ENCODE results near the gene CCDC7. TPM values are rescaled to one million over a fixed set of nuclear protein-coding genes. Genes with fewer than 3 reads are reported as not detected.
"Not testable (repeated sequence)": the region's sequence is repeated elsewhere in the genome, so short reads cannot be mapped to it uniquely, and the experiment has no call there.

Gene CCDC7
- 1 to 10 TPM; 3.5 to 7.1 (median 5.3) TPM for polyA plus RNA-seq (ENCODE audit: insufficient read length in 4 of 4)

DNA sequence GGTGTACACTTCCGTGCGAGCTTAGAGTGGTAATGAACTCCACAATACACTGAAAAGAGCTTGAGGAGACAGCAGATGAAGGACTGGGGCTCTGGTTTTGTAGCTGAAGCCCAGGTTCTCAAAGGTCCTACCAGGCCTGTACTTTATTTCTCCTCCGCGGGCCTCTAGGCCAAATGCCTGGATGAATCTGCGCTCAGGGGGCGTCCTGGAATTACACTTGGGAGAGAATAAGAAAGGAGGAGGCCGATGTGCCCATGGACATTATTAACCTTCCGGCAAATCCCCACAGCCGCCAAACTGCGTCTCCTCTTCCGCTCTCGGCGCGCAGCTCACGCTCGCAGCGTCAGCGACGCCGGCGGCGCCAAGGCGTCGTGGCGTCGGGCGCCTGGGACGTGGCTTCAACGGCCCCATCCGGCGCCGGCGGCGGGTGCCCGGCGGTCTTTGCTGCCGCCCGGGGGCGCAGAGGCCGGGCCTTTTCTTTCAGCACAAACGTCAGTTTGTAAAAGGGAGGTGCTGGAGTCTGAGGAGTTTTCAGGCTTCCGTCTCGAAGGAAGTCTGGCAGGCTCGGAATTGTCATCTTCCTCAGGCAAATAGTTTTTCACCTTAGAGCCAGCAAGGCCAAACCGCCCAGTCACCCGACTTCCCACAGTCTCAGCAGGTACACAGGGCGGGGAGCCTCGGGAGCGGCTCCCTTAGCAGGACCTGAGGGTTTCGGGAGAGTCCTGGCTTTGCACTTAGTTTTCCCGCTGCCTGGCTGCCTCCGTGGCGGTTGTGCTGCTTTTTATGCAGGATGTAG, at the start of gene CCDC7:
CCDC7 (plus strand) TSS at position 401 of the 796 bp plus-strand sequence. CDS start 5,503 bp downstream, outside the sequence.
- peak; percentile 70 to 85 (median 77) for DNase-seq (ENCODE audit: low read depth in 4 of 4, low spot score in 2 of 4)

DNA sequence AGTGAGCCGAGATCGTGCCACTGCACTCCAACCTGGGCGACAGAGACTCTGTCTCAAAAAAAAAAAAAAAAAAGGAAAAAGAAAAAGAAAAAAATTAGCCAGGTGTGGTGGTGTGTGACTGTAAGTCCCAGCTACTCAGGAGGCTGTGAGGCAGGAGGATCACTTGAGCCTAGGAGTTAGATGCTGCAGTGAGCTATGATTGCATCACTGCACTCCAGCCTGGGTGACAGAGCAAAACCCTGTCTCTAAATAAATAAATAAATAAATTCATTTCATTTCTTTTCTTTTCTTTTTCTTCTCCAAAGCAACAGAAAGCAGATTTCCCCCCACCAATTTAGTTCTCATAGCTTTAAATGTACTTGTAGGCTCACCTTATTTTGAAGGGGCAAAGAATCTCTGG, 48.8 kb upstream of the CCDC7 start:
- not testable (repeated sequence) for DNase-seq (ENCODE audit: low read depth in 4 of 4, low spot score in 2 of 4)

DNA sequence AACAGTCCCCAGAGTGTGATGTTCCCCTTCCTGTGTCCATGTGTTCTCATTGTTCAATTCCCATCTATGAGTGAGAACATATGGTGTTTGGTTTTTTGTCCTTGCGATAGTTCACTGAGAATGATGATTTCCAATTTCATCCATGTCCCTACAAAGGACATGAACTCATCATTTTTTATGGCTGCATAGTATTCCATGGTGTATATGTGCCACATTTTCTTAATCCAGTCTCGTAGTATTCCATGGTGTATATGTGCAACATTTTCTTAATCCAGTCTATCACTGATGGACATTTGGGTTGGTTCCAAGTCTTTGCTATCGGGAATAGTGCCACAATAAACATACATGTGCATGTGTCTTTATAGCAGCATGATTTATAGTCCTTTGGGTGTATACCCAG, 46.2 kb upstream of the CCDC7 start:
- not testable (repeated sequence) for DNase-seq (ENCODE audit: low read depth in 4 of 4, low spot score in 2 of 4)

DNA sequence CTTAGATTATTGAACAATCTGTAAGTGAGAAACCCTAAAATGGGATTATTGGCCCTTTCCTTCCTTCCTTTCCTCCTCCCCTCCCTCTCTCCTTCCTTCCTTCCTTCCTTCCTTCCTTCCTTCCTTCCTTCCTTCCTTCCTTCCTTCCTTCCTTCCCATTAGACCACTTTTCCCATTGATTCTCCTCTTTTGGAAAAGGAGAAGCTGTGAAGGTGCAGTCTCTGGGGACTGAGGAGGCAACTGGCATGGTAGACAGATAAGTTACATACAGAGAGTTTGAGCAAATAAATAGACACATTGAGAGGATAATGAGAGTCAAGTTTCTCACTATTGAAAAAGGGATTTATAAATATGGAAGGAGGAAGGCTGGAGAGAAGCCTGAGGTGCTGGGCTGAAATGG, 45.0 kb upstream of the CCDC7 start:
- DNase-seq (ENCODE audit: low read depth in 4 of 4, low spot score in 2 of 4) = no peak

DNA sequence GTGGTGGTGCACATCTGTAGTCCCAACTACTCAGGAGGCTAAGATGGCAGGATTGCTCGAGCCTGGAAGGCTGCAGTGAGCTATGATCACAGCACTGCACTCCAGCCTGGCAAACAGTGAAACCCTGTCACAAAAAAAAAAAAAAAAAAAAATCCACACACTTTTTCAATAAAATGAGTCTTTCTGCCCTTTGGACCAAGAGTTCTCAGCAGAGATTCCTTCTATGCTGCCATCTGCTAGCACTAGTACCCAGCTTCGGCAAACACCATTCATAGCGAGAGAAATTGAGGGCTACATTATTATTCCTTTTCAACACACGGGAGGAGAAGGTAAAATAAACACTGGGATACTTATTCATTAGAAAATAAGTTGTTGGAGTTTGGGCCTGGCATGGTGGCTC, 43.4 kb upstream of the CCDC7 start:
- DNase-seq (ENCODE audit: low read depth in 4 of 4, low spot score in 2 of 4) = no peak

DNA sequence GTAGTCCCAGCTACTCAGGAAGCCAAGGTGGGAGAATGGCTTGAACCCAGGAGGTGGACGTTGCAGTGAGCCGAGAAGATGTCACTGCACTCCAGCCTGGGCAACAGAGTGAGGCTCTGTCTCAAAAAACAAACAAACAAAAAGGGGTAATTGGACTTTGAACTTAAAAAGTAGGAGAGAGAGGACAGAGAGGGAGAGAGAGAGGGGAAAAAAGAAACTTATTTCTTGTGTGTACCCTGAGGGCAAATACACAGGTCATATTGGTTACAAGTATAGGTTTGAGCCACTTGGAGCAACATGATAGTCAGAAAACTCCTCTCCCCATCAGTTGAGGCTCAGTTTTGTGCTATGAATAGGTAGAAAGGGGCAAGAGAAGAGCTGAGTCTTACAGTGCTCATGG, 42.8 kb upstream of the CCDC7 start:
- no peak for DNase-seq (ENCODE audit: low read depth in 4 of 4, low spot score in 2 of 4)

DNA sequence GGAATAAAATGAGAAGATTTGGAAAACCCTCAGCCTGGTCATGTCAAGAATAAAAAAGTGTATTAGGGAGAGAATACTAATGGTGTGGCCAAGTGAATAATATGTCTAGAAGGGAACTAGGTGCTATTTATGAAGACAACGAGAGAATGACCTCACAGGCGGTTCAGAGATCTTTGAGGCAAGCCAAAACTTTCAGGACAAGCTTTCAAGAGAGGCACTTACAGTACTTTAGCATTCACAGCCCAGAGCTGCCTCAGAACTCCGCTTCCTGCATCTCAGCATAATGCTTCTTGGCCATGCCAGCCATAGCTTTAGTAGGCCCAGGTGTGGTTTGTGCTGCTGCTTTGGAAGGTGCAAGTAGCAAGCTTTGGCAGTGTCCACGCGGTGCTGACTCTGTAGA, 37.2 kb upstream of the CCDC7 start:
- DNase-seq (ENCODE audit: low read depth in 4 of 4, low spot score in 2 of 4) = no peak

DNA sequence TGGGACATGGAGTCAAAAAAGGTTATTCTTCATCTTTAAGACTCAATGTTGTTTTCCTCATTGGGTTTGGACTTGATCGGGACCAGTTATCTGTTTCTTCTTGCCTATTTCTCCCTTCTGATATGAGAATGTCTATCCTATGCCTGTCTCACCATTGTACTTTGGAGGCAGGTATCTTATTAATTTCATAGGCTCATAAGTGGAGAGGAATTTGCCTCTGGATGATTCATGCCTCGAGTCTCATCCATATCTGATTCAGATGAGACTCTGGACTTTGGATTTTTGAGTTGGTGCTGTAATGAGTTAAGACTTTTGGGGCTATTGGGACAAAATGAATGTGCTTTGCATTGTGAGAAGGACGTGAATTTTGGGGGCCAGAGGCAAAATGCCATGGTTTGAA, 36.2 kb upstream of the CCDC7 start:
- no peak for DNase-seq (ENCODE audit: low read depth in 4 of 4, low spot score in 2 of 4)

DNA sequence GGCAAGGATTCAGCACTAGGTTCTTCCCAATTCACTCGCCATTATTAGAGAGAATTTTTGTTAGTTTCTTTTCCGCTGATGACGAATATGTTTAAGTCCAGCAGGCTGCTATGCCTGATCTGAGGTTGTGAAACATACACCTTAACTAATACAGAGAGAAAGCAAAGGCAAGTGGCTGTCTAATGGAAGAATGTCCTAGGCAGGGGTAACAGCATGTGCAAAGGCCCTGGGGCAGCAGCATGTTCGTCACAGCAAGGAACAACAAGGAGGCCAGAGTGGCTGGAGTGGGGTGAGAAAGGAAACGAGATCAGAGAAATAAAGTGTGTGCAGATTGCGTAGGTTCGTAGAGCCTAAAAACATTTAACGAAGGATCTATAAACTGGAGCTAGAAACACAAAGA, 35.4 kb upstream of the CCDC7 start:
- no peak for DNase-seq (ENCODE audit: low read depth in 4 of 4, low spot score in 2 of 4)

DNA sequence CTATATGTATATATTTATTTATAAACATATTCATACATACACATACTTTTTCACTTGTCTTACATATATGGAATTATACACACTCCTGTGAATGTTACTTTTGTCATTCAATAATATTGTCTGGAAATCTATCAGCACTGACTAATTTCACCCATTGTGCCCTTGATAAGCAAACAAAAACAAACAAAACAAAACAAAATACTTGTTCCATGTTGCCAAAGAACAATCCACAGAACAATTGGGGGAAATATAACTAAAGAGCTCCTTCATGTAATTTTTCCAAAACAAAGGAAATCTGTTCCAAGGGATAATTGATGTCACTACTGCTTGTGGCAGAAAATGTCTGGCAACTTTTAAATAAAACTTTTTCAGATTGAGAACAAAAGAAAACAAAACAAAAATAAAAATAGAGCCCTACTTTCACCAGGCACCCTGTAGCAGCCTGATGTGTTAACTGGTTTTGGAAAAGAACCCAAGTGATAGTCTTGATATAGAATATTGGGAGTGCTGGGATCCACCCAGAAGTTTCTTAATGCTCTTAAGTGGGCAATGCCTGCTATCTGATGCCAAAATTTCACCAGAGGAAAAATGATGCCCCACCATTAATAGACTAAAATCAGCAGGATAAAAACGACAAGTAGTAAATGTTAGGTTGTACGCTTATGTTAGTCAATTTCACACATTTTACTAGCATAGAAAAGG, 34.0 kb upstream of the CCDC7 start:
- DNase-seq (ENCODE audit: low read depth in 4 of 4, low spot score in 2 of 4) = no peak

DNA sequence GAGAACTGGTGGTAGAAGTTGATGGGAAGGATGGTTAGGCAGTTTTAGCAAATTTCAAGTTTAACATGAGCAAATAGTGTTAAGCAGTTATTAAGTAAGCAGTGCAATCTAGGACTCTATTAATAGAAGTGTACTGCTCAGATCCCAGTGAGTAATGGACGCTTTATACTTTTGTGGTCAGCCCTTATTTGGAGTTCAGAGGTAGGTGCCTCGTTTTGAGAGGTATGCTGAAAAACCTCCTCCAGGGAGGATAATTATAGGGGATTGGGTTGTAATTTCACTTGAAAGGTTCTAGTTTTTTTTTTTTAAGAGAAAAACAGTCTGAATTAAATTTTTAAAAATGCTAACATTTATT, 33.5 kb upstream of the CCDC7 start:
- no peak for DNase-seq (ENCODE audit: low read depth in 4 of 4, low spot score in 2 of 4)

DNA sequence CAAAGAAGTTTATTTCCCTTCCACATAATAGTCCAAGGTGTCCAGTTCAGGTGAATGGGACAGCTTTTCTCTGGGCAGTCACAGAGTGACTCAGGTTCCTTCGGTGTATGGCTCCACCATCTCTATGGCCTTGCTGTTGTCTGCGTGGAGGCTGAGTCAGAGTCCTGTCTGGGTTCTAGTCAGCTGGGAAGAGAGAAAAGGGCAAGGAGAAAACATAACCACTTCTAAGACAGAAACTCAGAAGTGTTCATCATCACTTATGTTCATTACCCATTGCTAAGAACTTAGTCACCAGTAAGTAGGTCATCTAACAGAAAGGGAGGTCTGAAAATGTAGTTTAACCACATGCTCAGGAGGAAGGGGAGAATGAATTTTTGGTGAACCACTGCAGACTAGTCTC, 32.4 kb upstream of the CCDC7 start:
- no peak for DNase-seq (ENCODE audit: low read depth in 4 of 4, low spot score in 2 of 4)

DNA sequence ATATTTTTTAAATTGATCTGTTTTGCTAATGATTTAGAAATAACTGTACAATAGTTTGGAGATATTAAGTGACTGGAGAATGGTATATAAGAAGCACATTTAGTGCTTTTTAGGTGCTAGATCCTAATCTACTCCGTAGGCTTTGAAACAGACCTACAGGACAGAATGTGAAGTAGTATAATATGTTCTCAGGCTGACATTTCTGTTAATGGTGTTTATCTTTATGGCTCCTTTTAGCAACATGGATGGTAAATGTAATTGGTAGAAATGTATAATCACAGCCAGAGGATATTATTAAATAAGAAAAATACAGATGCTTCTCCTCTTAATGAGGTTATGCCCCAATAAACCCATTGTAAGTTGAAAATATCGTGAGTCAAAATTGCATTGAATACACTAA, 30.6 kb upstream of the CCDC7 start:
- DNase-seq (ENCODE audit: low read depth in 4 of 4, low spot score in 2 of 4) = no peak

DNA sequence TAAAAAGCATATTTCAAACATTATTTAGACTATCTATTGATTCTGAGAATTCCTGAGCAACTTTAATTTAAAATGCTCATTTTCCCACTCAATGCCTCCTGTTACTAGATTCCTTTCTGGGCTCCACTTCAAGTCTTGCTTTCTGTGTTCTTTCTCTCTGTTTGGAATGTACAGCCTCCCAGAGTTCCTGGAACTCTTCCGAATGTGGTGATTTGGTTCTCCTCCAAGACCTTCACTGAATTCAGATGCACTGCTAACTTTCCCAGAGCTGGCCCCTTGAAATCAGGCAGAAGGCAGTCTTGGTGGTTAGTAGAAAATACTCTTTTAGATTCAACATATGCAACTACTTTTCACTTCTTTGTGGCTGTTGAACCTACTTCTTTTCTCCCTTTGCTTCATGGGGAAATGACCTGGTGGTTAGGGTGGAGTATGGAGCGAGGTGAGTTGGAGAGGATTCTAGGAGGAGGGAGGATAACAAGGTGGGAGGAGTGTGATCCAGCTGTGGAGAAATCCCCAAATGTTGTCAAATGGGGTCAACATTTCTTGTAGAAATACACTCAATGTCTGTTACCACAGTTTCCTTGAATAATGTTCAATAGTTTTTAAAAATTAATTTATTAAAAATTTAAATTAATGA, 27.9 kb upstream of the CCDC7 start:
- DNase-seq (ENCODE audit: low read depth in 4 of 4, low spot score in 2 of 4) = peak in 3 of 4 donors; percentile 23 to 44 (median 36)

DNA sequence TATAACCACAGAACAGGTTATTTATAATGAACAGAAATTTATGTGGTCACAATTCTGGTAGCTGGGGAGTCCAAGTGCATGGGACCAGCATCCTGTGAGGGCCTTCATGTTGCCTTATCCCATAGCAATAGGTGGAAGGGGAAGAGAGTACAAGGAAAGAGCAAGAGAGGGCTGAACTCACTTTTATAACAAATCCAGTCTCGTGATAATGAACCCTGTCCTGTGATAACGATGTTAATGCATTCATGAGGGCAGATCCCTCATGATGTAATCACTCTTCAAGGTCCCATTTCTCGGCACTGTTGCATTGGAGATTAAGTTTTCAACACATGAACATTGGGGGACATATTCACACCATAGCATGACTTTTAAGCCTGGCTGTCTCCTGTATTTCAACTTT, 27.4 kb upstream of the CCDC7 start:
- DNase-seq (ENCODE audit: low read depth in 4 of 4, low spot score in 2 of 4) = no peak

DNA sequence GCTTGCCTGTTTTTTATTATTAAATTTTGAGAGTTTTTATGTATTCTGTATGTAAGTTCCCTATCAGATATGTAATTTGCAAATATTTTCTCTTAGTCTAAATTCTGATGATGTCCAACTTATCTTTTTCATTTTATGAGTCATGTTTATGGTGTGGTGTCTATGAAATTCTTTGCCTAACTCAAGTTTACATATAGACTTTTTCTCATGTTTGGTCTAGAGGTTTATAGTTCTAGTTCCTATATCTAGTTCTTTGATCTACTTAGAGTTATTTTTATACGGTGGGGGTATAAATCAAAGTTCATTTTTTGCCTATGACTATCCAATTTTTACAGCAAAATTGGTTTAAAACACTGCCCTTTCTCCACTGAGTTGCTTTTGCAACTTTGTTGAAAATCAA, 26.3 kb upstream of the CCDC7 start:
- DNase-seq (ENCODE audit: low read depth in 4 of 4, low spot score in 2 of 4) = no peak

DNA sequence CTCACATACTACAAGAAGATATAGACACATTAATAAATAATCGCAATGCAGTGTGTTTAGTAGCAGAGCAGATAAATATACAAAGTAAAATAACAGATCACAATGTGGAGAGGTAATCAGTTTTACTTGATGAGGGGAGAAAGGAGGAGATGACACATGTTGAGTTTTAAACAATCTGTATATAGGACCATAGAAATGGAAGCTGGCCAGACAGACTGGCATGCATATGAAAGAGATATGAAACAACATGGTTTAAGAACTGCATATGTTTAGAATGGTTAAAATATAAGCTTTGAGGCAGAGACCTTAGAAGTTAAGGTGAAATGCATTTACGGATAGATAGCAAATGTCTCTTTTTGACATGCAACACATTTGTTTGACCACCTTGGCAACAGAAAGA, 19.8 kb upstream of the CCDC7 start:
- no peak for DNase-seq (ENCODE audit: low read depth in 4 of 4, low spot score in 2 of 4)

DNA sequence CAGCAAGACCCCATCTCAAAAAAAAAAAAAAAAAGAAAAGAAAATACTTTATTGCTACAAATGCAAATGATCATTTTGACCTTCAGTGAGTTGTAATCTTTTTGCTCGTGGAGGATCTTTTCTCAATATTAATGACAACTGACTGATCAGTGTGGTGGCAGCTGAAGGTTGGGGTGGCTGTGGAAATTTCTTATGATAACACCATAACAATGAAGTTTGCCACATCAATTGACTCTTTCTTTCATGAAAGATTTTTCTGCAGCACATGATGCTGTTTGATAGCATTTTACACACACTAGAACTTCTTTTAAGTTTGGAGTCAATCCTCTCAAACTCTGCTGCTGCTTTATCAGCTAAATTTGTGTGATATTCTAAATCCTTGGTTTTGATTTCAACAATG, 12.4 kb upstream of the CCDC7 start:
- no peak for DNase-seq (ENCODE audit: low read depth in 4 of 4, low spot score in 2 of 4)

DNA sequence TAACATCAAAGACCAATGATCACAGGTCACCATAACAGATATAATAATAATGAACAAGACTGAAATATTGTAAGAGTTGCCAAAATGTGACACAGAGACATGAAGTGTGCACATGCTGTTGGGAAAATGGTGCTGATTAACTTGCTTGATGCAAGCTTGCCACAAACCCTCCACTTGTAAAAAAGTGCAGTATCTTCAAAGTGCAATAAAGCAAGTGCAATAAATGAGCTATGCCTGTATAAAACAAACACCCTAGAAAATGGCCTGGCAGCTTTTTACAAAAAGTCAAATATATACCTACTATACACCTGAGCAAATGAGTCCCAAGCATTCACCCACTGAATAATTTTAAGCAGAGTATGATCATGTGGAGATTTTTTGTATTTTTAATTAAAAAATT, 9.7 kb upstream of the CCDC7 start:
- no peak for DNase-seq (ENCODE audit: low read depth in 4 of 4, low spot score in 2 of 4)

DNA sequence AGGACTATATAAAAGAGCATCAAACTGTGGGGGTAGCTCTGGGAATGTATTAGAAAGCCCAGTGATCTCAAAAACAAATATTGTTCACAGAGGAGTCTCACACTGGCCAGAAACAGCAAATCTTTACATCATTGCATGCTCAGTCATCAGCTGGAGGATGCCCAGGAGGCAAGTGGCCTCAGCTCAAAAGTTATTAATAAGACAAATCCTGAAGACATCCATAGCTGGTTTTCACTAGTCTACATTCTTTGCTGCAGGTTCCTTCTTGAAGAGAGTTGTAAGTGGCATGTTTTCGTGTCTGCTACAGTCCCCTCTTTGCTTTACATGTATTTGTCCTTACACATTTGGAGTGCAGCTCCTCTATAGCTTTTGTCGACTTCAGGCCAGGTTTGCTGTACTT, 8.6 kb upstream of the CCDC7 start:
- no peak for DNase-seq (ENCODE audit: low read depth in 4 of 4, low spot score in 2 of 4)

DNA sequence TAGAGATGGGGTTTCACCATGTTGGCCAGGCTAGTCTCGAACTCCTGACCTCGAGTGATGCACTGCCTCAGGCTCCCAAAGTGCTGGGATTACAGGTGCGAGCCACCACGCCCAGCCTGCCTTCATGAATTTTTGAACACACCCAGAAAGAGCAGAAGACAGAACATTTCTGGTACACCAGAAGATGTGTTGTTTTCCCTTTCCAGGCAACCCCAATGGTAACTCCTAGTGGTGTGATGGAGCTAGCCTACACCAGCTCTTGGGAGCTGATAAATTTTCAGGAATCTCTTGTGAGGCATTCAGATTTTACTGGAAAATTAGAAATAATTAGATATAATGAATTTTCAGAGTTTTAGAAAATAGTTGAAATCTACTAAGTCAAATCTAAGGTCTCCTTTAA, 904 bp upstream of the CCDC7 start:
- no peak for DNase-seq (ENCODE audit: low read depth in 4 of 4, low spot score in 2 of 4)
